SH-SY5Y (cell line): ENCODE measurements around the gene MAST2.

Experiments
- GATA2 ChIP-seq: IDR thresholded peaks from 2 replicates; pipeline ENCODE4 v1.6.1; 2011; ENCODE audit warnings: mild to moderate bottlenecking, low read depth, low read length
- GATA3 ChIP-seq: IDR thresholded peaks from 2 replicates; pipeline ENCODE4 v1.6.1; 2011; ENCODE audit warnings: low read depth, mild to moderate bottlenecking, low read length, moderate library complexity

GRCh38 chr1:45972621-45973020, 169.2 kb downstream of the MAST2 start:
- TF ChIP-seq GATA2 (no peak), GATA3 (no peak)
